Measurements from ENCODE around the gene NRG3.

GRCh38 chr10:82737549-82737948 is 862.6 kb downstream of the NRG3 start:
- no peak for TF ChIP-seq CTCF (IDR thresholded peaks at IDR 0.05)
- no peak for TF ChIP-seq POLR2A (IDR thresholded peaks at IDR 0.05)
